Mesenchymal stem cell (in vitro differentiated cells and primary cell): ENCODE measurements around the gene STRN3.
"Not testable (repeated sequence)": the region's sequence is repeated elsewhere in the genome, so short reads cannot be mapped to it uniquely, and the experiment has no call there.

Experiments used
- DNase-seq: peaks from one replicate; pipeline ENCODE4 v3.0.0-alpha.2; 2013
- H2AFZ ChIP-seq: one replicate; pipeline ENCODE4 v1.6.1; 2013; ENCODE audit warnings: low read depth, mild to moderate bottlenecking, control low read depth, inconsistent platforms, low read length, moderate library complexity
- H2AK5ac ChIP-seq: 2 replicates; pipeline ENCODE4 v1.6.1; 2013; ENCODE audit warnings: low read length, moderate library complexity, mild to moderate bottlenecking, inconsistent platforms; ENCODE audit not compliant: severe bottlenecking
- H2BK120ac ChIP-seq: one replicate; pipeline ENCODE4 v1.6.1; 2013; ENCODE audit warnings: low read depth, mild to moderate bottlenecking, inconsistent platforms, low read length, moderate library complexity
- H2BK12ac ChIP-seq, 2 experiments: one replicate each; pipeline ENCODE4 v1.6.1; 2013; ENCODE audit warnings: inconsistent platforms in 2 of 2, low read length in 2 of 2, mild to moderate bottlenecking in 2 of 2, moderate library complexity in 2 of 2, control low read depth in 1 of 2
- H2BK15ac ChIP-seq: one replicate; pipeline ENCODE4 v1.6.1; 2013; ENCODE audit warnings: mild to moderate bottlenecking, low read depth, inconsistent platforms; ENCODE audit not compliant: poor library complexity, severe bottlenecking
- H2BK5ac ChIP-seq: 2 replicates; pipeline ENCODE4 v1.6.1; 2013; ENCODE audit warnings: low read depth, mild to moderate bottlenecking, low read length, control low read depth, inconsistent platforms; ENCODE audit not compliant: poor library complexity, severe bottlenecking
- H3K14ac ChIP-seq, 2 experiments: one replicate each; pipeline ENCODE4 v1.6.1; 2013; ENCODE audit warnings: inconsistent platforms in 2 of 2, low read length in 2 of 2, control low read depth in 1 of 2, mild to moderate bottlenecking in 1 of 2, moderate library complexity in 1 of 2
- H3K18ac ChIP-seq, 2 experiments: one replicate each; pipeline ENCODE4 v1.6.1; 2013; ENCODE audit warnings: inconsistent platforms in 2 of 2, low read length in 2 of 2, control low read depth in 1 of 2, low read depth in 1 of 2, mild to moderate bottlenecking in 1 of 2
- H3K23ac ChIP-seq, 2 experiments: one replicate each; pipeline ENCODE4 v1.6.1; 2013; ENCODE audit warnings: inconsistent platforms in 2 of 2, low read length in 2 of 2, mild to moderate bottlenecking in 2 of 2, moderate library complexity in 2 of 2, control low read depth in 1 of 2
- H3K27ac ChIP-seq: 2 replicates; pipeline ENCODE4 v1.5.1; 2013; ENCODE audit warnings: mild to moderate bottlenecking, moderate library complexity, low read length, control low read depth, inconsistent platforms; ENCODE audit not compliant: poor library complexity, severe bottlenecking
- H3K27me3 ChIP-seq, 2 experiments: 2 replicates each; pipeline versions ENCODE4 v1.6.1 to v1.7.0; 2013; ENCODE audit warnings: low read length in 2 of 2, mild to moderate bottlenecking in 2 of 2, moderate library complexity in 2 of 2, control low read depth in 1 of 2, inconsistent platforms in 1 of 2; ENCODE audit not compliant: control insufficient read depth in 1 of 2, insufficient read depth in 1 of 2
- H3K36me3 ChIP-seq, 2 experiments: 2 replicates each; pipeline versions ENCODE4 v1.6.1 to v1.7.0; 2013; ENCODE audit warnings: low read length in 2 of 2, control low read depth in 1 of 2, inconsistent platforms in 1 of 2, low read depth in 1 of 2, mild to moderate bottlenecking in 1 of 2; ENCODE audit not compliant: insufficient read depth in 2 of 2, control insufficient read depth in 1 of 2
- H3K4ac ChIP-seq, 2 experiments: one replicate each; pipeline ENCODE4 v1.6.1; 2013; ENCODE audit warnings: inconsistent platforms in 2 of 2, low read length in 2 of 2, mild to moderate bottlenecking in 2 of 2, moderate library complexity in 2 of 2, control low read depth in 1 of 2, low read depth in 1 of 2
- H3K4me1 ChIP-seq: 2 replicates; pipeline ENCODE4 v1.6.1; 2013; ENCODE audit warnings: low read depth, low read length, control low read depth; ENCODE audit not compliant: control insufficient read depth, insufficient read depth
- H3K4me2 ChIP-seq: 2 replicates; pipeline ENCODE4 v1.6.1; 2013; ENCODE audit warnings: low read length, mild to moderate bottlenecking, inconsistent platforms; ENCODE audit not compliant: poor library complexity, severe bottlenecking
- H3K4me3 ChIP-seq, 2 experiments: 2 replicates each; pipeline versions ENCODE4 v1.5.1 to v1.7.0; 2013; ENCODE audit warnings: low read length in 2 of 2, mild to moderate bottlenecking in 2 of 2, control low read depth in 1 of 2, low read depth in 1 of 2; ENCODE audit not compliant: insufficient read depth in 1 of 2
- H3K79me1 ChIP-seq: replicated peaks from 2 replicates; pipeline ENCODE4 v1.6.1; 2013; ENCODE audit warnings: mild to moderate bottlenecking, control low read depth, low read length, inconsistent platforms; ENCODE audit not compliant: poor library complexity, severe bottlenecking
- H3K9ac ChIP-seq: 2 replicates; pipeline ENCODE4 v1.7.0; 2013; ENCODE audit warnings: mild to moderate bottlenecking, low read length, moderate library complexity
- H3K9me3 ChIP-seq: 2 replicates; pipeline ENCODE4 v1.7.0; 2013; ENCODE audit warnings: mild to moderate bottlenecking, low read length; ENCODE audit not compliant: control insufficient read depth
- H4K8ac ChIP-seq: one replicate; pipeline ENCODE4 v1.6.1; 2013; ENCODE audit warnings: inconsistent platforms, mild to moderate bottlenecking, low read length, moderate library complexity
- H4K91ac ChIP-seq: one replicate; pipeline ENCODE4 v1.6.1; 2013; ENCODE audit warnings: mild to moderate bottlenecking, low read length, inconsistent platforms
- WGBS: methylation state at CpG from one replicate; pipeline ENCODE4 v1.1.7; 2013; ENCODE audit warnings: mixed read lengths; 5-methylcytosine and 5-hydroxymethylcytosine counted together

Gene STRN3

GRCh38 chr14:31043379-31043778 is 17.2 kb upstream of the STRN3 start:
- Histone ChIP-seq H3K4me2 (no peak overlapping the region), H2BK12ac (no peak overlapping the region), H3K79me1 (peaks cover 4% of the 10 kb centered on the region), H4K8ac (no peak overlapping the region), H3K4me3 (no peak overlapping the region), H3K27me3 (no peaks in the 10 kb centered on the region), H3K23ac (no peak overlapping the region), H3K36me3 (no peaks in the 10 kb centered on the region), H2AK5ac (no peak overlapping the region), H2AFZ (no peak overlapping the region), H3K4ac (no peak overlapping the region), H3K18ac (no peak overlapping the region), H3K9ac (no peak overlapping the region), H4K91ac (no peak overlapping the region), H2BK15ac (no peak overlapping the region), H3K9me3 (no peaks in the 10 kb centered on the region), H2BK120ac (no peak overlapping the region), H3K4me1 (no peaks in the 10 kb centered on the region), H3K14ac (no peak overlapping the region), H2BK5ac (no peak overlapping the region), H3K27ac (no peak overlapping the region)
- no peak for DNase-seq
- WGBS = no CpG with 5 or more reads among the region's 3 CpGs

- H3K27ac ChIP-seq, H3K4ac ChIP-seq, H3K4me3 ChIP-seq, H3K79me1 ChIP-seq, H2AK5ac ChIP-seq, H4K8ac ChIP-seq, H3K4me2 ChIP-seq, H2AFZ ChIP-seq, H3K36me3 ChIP-seq, H3K27me3 ChIP-seq, H2BK5ac ChIP-seq, H3K23ac ChIP-seq, H3K9ac ChIP-seq, H3K9me3 ChIP-seq, H2BK120ac ChIP-seq, H4K91ac ChIP-seq, H2BK12ac ChIP-seq, H3K4me1 ChIP-seq, H3K14ac ChIP-seq, H3K18ac ChIP-seq, H2BK15ac ChIP-seq, DNase-seq: not testable (repeated sequence)
- 89% methylated on average over 3 of the region's 10 CpGs for WGBS
Observed at GRCh38 chr14:31042893-31043292, 16.7 kb upstream of the STRN3 start.

GRCh38 chr14:31042300-31042699 is 16.1 kb upstream of the STRN3 start:
- Histone ChIP-seq H3K27me3 (no peaks in the 10 kb centered on the region), H3K9me3 (no peaks in the 10 kb centered on the region), H3K4me2 (no peak overlapping the region), H3K23ac (no peak overlapping the region), H3K27ac (no peak overlapping the region), H3K4ac (no peak overlapping the region), H2BK15ac (no peak overlapping the region), H3K4me1 (no peaks in the 10 kb centered on the region), H4K8ac (no peak overlapping the region), H3K36me3 (no peaks in the 10 kb centered on the region), H3K4me3 (no peak overlapping the region), H4K91ac (no peak overlapping the region), H3K79me1 (no peaks in the 10 kb centered on the region), H3K14ac (no peak overlapping the region), H3K9ac (no peak overlapping the region), H2AFZ (no peak overlapping the region), H2BK12ac (no peak overlapping the region), H2AK5ac (no peak overlapping the region), H2BK120ac (no peak overlapping the region), H3K18ac (no peak overlapping the region), H2BK5ac (no peak overlapping the region)
- no peak for DNase-seq
- WGBS = no CpG with 5 or more reads among the region's 1 CpG

GRCh38 chr14:31038521-31039166 is 12.5 kb upstream of the STRN3 start:
- WGBS = 28% methylated on average over 2 of the region's 3 CpGs
- no peak overlapping the region for H4K91ac ChIP-seq
- H3K14ac ChIP-seq = no peak overlapping the region

More at GRCh38 chr14:31038521-31039166, 12.5 kb upstream of the STRN3 start:
- Histone ChIP-seq H2BK5ac (no peak overlapping the region), H3K27me3 (no peaks in the 10 kb centered on the region), H2AK5ac (no peak overlapping the region), H3K4me3 (no peak overlapping the region), H3K36me3 (no peaks in the 10 kb centered on the region), H2AFZ (no peak overlapping the region), H3K9ac (no peak overlapping the region), H3K23ac (no peak overlapping the region), H3K18ac (no peak overlapping the region), H3K9me3 (no peaks in the 10 kb centered on the region), H3K4ac (no peak overlapping the region), H3K27ac (no peak overlapping the region), H3K79me1 (no peaks in the 10 kb centered on the region), H2BK15ac (no peak overlapping the region), H2BK120ac (no peak overlapping the region), H4K8ac (no peak overlapping the region), H3K4me1 (peaks cover 1% of the 10 kb centered on the region), H3K4me2 (no peak overlapping the region), H2BK12ac (no peak overlapping the region)
- DNase-seq = no peak
